Measurements from ENCODE around the gene ARHGAP15. TPM values are rescaled to one million over a fixed set of nuclear protein-coding genes. Genes with fewer than 3 reads are reported as not detected.

ARHGAP15 gene
- total RNA-seq, 1 donor from 2014 or later = not detected

DNA sequence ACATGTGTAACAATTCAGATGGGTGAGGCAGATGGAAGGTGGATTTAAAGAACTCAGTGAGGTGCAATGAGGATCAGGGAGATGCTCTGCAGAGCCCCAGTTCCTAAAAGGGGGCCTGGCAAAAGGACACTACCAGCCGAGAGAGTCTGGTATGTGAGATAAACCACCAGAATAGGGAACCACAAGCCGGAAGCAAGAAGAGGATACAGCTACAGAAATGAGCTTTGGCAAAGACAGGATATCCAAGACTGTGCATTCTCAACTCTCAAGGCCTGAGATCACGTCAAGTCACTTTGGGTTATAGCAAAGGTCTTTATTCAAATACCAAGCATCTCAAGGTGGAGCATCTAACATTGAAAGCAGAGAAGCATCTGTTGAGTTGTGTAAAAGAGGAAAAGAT lies 293.5 kb downstream of the ARHGAP15 start:
- no peak for DNase-seq (ENCODE audit: low read depth)
- TF ChIP-seq, protein P1, sequence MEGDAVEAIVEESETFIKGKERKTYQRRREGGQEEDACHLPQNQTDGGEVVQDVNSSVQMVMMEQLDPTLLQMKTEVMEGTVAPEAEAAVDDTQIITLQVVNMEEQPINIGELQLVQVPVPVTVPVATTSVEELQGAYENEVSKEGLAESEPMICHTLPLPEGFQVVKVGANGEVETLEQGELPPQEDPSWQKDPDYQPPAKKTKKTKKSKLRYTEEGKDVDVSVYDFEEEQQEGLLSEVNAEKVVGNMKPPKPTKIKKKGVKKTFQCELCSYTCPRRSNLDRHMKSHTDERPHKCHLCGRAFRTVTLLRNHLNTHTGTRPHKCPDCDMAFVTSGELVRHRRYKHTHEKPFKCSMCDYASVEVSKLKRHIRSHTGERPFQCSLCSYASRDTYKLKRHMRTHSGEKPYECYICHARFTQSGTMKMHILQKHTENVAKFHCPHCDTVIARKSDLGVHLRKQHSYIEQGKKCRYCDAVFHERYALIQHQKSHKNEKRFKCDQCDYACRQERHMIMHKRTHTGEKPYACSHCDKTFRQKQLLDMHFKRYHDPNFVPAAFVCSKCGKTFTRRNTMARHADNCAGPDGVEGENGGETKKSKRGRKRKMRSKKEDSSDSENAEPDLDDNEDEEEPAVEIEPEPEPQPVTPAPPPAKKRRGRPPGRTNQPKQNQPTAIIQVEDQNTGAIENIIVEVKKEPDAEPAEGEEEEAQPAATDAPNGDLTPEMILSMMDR (IDR thresholded peaks at IDR 0.05; ENCODE audit: insufficient read depth, low read length, poor library complexity, severe bottlenecking) = no peak
- Histone ChIP-seq H3K36me3 (ENCODE audit: control insufficient read depth, insufficient read depth, low read length) (no peaks in the 10 kb centered on the region), H3K27me3 (ENCODE audit: control insufficient read depth, insufficient read depth, low read length) (no peaks in the 10 kb centered on the region), H3K4me3 (ENCODE audit: low read depth, low read length) (no peak overlapping the region)

DNA sequence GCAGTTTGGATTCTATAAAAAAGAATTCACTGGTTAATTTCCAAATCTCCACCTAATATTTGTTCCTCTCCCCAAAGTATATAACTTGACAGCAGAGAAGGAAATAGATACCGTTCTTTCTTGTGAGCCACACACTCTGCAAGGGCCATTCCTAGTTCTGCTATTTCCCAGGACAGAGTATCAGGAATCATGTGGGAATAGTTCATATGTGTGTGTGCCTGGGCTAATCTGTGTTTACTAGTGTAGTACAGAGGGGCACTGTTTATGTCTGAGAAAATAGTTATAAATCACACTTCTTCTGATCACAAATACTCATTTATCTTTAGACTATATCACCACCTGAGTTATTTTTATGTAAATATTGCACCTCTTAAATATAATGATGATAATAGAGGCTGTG lies 296.7 kb downstream of the ARHGAP15 start:
- TF ChIP-seq, protein P1 (IDR thresholded peaks at IDR 0.05; ENCODE audit: insufficient read depth, low read length, poor library complexity, severe bottlenecking) = no peak
- Histone ChIP-seq H3K27me3 (ENCODE audit: control insufficient read depth, insufficient read depth, low read length) (no peaks in the 10 kb centered on the region), H3K4me3 (ENCODE audit: low read depth, low read length) (no peak overlapping the region), H3K36me3 (ENCODE audit: control insufficient read depth, insufficient read depth, low read length) (no peaks in the 10 kb centered on the region)
- no peak for DNase-seq (ENCODE audit: low read depth)

DNA sequence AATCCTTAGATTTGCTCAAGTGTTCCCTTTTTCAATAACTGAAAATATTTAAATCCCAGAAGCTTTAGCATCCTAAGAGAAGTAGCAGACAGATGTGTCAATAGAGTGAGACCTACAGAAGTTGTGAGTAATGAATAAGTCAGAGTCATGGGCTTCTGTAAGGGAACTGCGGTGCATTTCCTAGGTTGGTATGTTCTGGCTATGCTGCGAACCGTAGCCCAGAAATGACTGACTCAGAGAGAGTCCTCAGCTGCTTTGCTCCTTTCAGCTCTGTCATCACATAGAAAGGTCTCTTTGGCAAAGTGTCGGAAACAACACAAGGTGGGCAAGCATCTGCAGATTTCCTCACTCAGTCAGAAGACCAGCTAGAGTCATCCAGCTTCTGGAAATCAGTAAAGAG lies 297.1 kb downstream of the ARHGAP15 start:
- Histone ChIP-seq H3K36me3 (ENCODE audit: control insufficient read depth, insufficient read depth, low read length) (no peaks in the 10 kb centered on the region), H3K4me3 (ENCODE audit: low read depth, low read length) (no peak overlapping the region), H3K27me3 (ENCODE audit: control insufficient read depth, insufficient read depth, low read length) (no peaks in the 10 kb centered on the region)
- peak; percentile 65 for DNase-seq (ENCODE audit: low read depth)
- TF ChIP-seq, protein P1 (IDR thresholded peaks at IDR 0.05; ENCODE audit: insufficient read depth, low read length, poor library complexity, severe bottlenecking) = no peak

DNA sequence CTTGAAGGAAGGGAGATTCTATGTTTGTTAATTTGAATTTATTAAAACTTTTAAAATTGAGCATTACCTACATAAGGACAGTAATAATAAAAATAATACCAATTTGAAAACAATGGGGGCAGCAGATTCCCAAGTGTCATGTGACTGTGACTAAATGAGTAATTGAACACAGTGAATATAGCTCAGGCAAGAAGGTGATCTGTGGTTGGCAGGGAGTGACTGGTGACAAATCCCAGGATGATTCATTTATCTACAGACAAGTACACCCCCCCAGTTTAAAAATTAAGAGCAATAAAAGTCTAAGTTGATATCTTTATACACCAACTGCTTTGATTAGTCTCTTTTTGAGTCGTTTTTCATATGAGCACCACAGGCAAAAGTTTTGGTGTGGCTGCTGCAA lies 299.5 kb downstream of the ARHGAP15 start:
- TF ChIP-seq, protein P1 (IDR thresholded peaks at IDR 0.05; ENCODE audit: insufficient read depth, low read length, poor library complexity, severe bottlenecking) = no peak
- Histone ChIP-seq H3K4me3 (ENCODE audit: low read depth, low read length) (no peak overlapping the region), H3K36me3 (ENCODE audit: control insufficient read depth, insufficient read depth, low read length) (no peaks in the 10 kb centered on the region), H3K27me3 (ENCODE audit: control insufficient read depth, insufficient read depth, low read length) (no peaks in the 10 kb centered on the region)
- no peak for DNase-seq (ENCODE audit: low read depth)

DNA sequence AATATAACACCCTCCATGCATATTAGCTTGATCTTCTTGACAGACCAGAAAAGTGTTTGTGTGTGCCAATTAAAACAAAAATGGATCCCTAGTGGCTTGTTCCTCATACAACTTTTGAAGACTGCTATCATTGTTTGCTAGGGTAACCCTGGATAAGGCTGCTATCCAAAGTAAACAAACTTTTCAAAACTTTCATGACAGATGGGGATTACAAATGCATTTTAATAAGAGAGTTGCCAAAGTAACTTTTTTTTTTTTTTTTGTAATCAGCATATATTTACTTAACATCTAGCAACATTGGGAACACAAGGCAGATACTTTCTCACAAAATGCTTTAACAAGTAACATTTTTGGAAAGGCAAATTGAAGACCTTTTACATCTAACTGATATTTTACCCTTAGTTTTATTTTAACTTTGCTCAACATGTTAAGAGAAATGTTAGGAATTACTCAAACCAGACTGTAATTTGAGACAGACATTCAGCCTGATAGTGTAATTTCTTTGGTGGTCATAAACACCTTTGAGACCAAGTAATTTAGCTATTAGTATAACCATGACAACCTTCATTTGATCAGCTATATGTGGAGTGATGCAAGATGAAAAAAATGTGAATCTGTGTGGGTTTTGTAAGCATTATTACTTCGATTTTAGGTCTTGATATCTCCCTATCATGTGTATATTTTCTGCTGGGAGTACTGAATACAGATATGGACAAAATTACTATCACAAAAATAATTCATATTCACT lies 300.9 kb downstream of the ARHGAP15 start:
- TF ChIP-seq, protein P1 (IDR thresholded peaks at IDR 0.05; ENCODE audit: insufficient read depth, low read length, poor library complexity, severe bottlenecking) = no peak
- Histone ChIP-seq H3K4me3 (ENCODE audit: low read depth, low read length) (no peak overlapping the region), H3K36me3 (ENCODE audit: control insufficient read depth, insufficient read depth, low read length) (no peaks in the 10 kb centered on the region), H3K27me3 (ENCODE audit: control insufficient read depth, insufficient read depth, low read length) (no peaks in the 10 kb centered on the region)
- no peak for DNase-seq (ENCODE audit: low read depth)

DNA sequence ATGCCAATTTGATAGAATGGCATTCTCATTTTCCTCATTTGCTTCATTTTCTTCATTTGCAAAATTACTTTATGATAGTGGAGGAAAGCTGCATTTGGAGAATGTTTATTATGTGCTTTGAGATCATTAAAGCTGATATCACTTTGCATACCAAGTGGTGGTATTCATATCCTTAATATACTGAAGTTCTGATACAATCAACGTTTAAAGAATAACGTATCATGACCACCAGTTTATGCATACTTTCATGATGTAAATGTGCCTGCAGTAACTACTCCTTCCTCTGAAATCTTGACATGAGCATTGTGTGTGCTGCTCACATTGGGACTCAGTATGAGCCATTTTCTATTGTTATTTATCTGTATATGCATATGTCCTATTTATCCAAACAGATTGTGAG lies 302.1 kb downstream of the ARHGAP15 start:
- TF ChIP-seq, protein P1 (IDR thresholded peaks at IDR 0.05; ENCODE audit: insufficient read depth, low read length, poor library complexity, severe bottlenecking) = no peak
- no peaks in the 10 kb centered on the region for H3K27me3 ChIP-seq (ENCODE audit: control insufficient read depth, insufficient read depth, low read length)
- no peak for DNase-seq (ENCODE audit: low read depth)
- H3K36me3 ChIP-seq (ENCODE audit: control insufficient read depth, insufficient read depth, low read length) = no peaks in the 10 kb centered on the region
- no peak overlapping the region for H3K4me3 ChIP-seq (ENCODE audit: low read depth, low read length)

All from kidney epithelial cell (primary cell).